Ishikawa (cell line): ENCODE data around the gene OR10G7.

ENCODE experiments used
- CREB1 ChIP-seq: IDR thresholded peaks from 2 replicates; pipeline ENCODE4 v1.6.1; 2012; ENCODE audit warnings: low read depth
- EP300 ChIP-seq: IDR thresholded peaks from 2 replicates; pipeline ENCODE4 v1.6.1; 2012; ENCODE audit warnings: borderline replicate concordance
- MAX ChIP-seq: IDR thresholded peaks from 2 replicates; pipeline ENCODE4 v1.6.1; 2012
- RAD21 ChIP-seq: IDR thresholded peaks from 2 replicates; pipeline ENCODE4 v1.6.1; 2012; ENCODE audit warnings: low read depth

DNA sequence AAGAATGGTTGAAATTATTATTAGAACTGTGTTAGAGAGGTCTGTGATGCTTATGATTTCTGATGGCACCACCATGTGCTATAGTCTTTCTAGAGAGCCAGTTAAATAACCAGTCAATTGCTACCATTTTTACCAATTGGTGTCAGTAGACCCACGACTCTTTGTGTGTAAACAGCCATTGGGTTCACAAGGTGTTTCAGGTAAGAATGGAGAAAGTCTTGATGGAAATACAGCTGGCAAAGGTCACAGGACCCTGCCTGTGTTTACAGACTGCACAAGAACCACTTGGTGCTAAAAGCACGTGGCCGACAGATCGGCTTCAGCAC, 30.5 kb upstream of the OR10G7 start:
- no peak for TF ChIP-seq RAD21
- TF ChIP-seq EP300: no peak
- TF ChIP-seq CREB1: no peak
- TF ChIP-seq MAX: no peak
